HEK293T (cell line): ENCODE data around the gene FUT8.

ENCODE experiments used
- ELF4 ChIP-seq: fragments of 450-650 bp; IDR thresholded peaks from 2 replicates; pipeline ENCODE4 v1.6.1; 2017; ENCODE audit warnings: antibody characterized with exemption
- FOXA1 ChIP-seq: fragments of 450-650 bp; IDR thresholded peaks from 2 replicates; pipeline ENCODE4 v1.6.1; 2016; ENCODE audit warnings: mild to moderate bottlenecking
- FOXK2 ChIP-seq: fragments of 450-650 bp; IDR thresholded peaks from 2 replicates; pipeline ENCODE4 v1.6.1; 2016; ENCODE audit warnings: mild to moderate bottlenecking
- L3MBTL2 ChIP-seq: fragments of 450-650 bp; conservative IDR thresholded peaks from 2 replicates; pipeline ENCODE4 v1.6.1; 2016; ENCODE audit warnings: mild to moderate bottlenecking
- PKNOX1 ChIP-seq: fragments of 450-650 bp; IDR thresholded peaks from 2 replicates; pipeline ENCODE4 v1.6.1; 2016
- ZNF384 ChIP-seq: fragments of 450-650 bp; IDR thresholded peaks from 2 replicates; pipeline ENCODE4 v1.6.1; 2016

GRCh38 chr14:65749287-65749686, 336.8 kb downstream of the FUT8 start:
- TF ChIP-seq L3MBTL2 (no peak), PKNOX1 (no peak), ZNF384 (no peak), FOXA1 (no peak), ELF4 (no peak), FOXK2 (no peak)
